Anterior cingulate cortex (tissue), 58 donors: ENCODE results near the gene POGZ.
"Not testable (repeated sequence)": the region's sequence is repeated elsewhere in the genome, so short reads cannot be mapped to it uniquely, and the experiment has no call there.

ENCODE experiments used
- DNase-seq, 58 donors: peaks; one replicate each; lab custom pipeline; 2025; lab: John Stamatoyannopoulos, UW

Gene POGZ

GRCh38 chr1:151419819-151420218, 39.5 kb downstream of the POGZ start:
- no peak for DNase-seq

GRCh38 chr1:151418081-151418480, 41.2 kb downstream of the POGZ start:
- no peak for DNase-seq

DNA sequence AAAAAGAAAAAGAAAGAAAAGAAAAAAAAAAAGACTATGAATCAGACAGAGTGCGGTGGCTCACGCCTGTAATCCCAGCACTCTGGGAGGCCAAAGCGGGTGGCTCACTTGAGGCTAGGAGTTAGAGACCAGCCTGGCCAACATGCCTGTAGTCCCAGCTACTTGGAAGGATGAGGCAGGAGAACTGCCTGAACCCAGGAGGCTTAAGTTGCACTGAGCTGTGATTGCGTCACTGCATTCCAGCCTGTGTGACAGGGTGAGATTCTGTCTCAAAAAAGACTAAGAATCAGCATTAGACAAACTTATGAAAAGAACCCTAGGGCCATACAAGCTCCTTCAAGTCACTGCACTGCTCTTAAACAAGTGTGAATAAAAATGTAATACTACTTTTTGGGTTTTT, 43.1 kb downstream of the POGZ start:
- DNase-seq, result no peak

DNA sequence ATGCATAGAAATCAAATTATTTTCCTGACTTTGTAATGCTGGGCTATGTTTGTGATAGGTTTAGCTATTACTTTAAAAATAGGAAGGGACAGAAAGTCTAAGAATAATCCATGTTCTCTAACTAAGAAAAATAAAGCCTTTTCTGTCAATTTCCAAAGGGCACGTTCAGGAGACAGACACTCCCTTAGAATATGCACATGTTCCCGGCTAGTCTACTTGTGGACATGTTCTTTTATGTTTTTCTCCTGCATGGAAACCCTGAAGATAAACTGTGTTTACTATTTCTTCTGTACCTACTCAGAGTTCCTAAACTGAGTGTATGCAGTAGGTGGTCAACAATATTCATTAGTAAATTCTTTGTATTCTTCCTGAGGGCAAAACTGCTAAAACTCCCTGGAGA, 47.4 kb downstream of the POGZ start:
- no peak for DNase-seq

GRCh38 chr1:151408891-151409290, 50.4 kb downstream of the POGZ start:
- DNase-seq, result no peak

- no peak for DNase-seq
Observed at GRCh38 chr1:151407304-151407703, 52.0 kb downstream of the POGZ start.

DNA sequence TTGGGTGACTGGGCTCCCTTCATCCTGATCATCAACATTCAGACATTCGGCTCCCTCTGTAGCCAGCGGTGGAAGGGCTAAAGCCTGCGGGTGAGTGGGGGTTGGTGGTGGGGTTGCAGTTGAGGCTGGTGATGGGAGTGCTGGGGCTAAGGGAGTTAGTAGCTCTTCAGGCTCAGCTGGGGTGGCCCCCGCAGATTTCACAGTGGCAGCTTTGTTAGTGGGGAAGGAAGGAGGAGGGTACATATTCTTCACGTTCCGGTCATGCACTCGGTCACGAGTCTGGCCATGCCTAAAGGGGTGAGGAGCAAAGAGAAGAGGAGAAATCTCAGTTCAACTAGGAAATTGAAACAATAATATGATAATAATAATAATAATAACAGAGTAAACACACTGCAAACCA, 53.1 kb downstream of the POGZ start:
- peak in 12 of 58 donors; percentile 1 to 26 (median 12) for DNase-seq

- no peak for DNase-seq
Observed at GRCh38 chr1:151405187-151405951, 53.9 kb downstream of the POGZ start.

GRCh38 chr1:151403612-151404011, 55.7 kb downstream of the POGZ start:
- no peak for DNase-seq

- DNase-seq, result no peak
Observed at GRCh38 chr1:151402764-151403163, 56.5 kb downstream of the POGZ start.

DNA sequence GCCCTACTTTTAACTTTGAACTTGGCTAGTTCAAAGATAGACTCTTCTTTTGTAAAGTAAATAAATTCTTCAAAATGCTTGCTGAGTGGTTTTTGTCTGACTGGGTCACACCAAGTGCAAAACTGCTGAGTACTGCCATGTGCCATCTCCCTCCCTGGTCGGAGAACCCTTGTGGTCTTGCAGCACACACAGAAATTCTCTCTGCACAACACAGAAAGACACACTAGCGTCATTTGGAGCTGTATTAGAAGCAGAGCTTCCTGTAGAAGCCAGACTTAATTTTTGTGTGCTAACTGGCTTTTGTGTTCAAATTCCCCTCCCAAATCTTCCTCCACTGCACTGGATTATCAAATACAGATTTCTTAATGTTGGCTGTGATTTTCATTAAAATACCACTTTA, 57.4 kb downstream of the POGZ start:
- no peak for DNase-seq

- no peak for DNase-seq
Observed at GRCh38 chr1:151401125-151401788, 58.0 kb downstream of the POGZ start.

DNA sequence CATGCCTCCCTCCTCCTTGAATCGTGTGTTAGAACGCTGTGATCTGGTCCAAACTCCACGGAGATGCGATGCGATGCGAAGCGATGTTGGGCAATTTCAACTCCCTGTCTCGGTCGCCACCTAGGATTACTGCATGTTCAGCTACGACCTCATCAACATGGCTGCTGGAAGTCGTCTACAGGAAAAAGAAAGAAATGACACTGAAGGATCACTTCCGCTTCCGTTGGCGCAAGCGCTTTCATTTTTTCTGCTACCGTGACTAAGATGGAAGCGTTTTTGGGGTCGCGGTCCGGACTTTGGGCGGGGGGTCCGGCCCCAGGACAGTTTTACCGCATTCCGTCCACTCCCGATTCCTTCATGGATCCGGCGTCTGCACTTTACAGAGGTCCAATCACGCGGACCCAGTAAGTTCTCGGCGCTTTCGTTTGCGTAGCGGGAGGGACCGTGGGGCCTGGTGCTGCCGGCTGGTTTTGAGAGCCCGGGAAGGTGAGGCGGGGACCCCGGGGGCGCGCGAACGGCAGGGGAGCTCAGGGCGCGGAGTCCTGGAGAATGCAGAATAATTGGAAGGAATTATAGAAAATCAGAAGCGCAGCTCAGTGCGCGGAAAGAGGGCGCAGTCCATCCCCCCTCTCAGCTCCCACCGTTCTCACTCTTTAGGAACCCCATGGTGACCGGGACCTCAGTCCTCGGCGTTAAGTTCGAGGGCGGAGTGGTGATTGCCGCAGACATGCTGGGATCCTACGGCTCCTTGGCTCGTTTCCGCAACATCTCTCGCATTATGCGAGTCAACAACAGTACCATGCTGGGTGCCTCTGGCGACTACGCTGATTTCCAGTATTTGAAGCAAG, 59.7 kb downstream of the POGZ start, which contains the start of gene PSMB4:
TSS of gene PSMB4 (plus strand) at position 250 of the 848 bp plus-strand sequence. CDS start at position 265, 15 bp downstream.
- DNase-seq, result peak; percentile 33 to 95 (median 82)

- not testable (repeated sequence) for DNase-seq
Observed at GRCh38 chr1:151396265-151396664, 63.0 kb downstream of the POGZ start.

GRCh38 chr1:151393583-151393982, 65.7 kb downstream of the POGZ start:
- DNase-seq, result no peak

DNA sequence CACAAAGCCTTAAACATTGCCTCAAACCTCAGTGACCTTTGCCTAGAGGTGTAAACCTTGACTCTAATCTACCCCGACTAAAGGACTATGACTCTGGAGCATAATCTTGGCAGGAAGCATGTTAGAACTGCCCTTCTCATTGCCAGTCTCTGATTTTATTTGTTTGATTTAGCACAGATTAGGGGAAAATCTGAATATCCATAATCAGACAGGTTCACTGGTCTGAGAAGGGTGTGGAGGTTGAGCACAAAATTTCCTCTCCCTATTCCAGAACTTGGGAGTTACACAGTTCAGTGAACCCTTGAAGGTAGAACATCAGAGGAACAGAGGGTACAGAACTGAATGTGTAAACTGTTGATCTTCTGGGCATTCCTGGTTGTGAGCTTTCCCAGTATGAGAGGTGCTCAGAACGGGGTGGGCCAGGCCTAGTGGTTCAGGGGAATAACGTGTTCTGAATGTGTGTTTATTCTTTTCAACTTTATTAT, 68.2 kb downstream of the POGZ start:
- no peak for DNase-seq

DNA sequence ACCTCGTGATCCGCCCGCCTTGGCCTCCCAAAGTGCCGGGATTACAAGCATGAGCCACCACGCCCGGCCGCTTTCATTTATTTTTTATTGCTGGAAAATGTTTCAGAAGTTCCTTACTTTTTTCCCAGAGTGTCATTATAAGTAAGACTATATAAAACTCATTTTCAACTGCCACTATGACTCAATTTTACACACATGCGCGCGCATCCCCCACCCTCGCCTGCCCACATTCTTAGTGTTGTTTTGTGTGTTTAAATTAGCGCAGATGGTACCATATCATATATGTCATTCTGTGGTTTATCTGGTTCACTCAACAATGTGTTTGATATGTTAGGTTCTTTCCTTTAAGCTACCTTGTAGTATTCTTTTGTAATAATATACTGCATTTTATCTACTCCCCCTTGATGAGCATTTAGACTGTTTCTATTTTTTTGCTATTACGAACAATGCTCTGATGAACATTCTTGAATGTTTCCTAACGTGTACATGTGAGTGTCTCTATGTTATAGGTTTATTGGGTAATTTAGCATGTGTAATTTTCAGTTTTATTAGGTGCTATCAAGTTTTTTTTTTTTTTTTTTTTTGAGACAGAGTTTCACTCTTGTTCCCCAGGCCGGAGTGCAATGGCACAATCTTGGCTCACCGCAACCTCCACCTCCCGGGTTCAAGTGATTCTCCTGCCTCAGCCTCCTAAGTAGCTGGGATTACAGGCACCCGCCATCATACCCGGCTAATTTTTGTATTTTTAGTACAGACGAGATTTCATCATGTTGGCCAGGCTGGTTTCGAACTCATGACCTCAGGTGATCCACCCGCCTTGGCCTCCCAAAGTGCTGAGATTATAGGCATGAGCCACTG, 68.8 kb downstream of the POGZ start:
- not testable (repeated sequence) for DNase-seq

DNA sequence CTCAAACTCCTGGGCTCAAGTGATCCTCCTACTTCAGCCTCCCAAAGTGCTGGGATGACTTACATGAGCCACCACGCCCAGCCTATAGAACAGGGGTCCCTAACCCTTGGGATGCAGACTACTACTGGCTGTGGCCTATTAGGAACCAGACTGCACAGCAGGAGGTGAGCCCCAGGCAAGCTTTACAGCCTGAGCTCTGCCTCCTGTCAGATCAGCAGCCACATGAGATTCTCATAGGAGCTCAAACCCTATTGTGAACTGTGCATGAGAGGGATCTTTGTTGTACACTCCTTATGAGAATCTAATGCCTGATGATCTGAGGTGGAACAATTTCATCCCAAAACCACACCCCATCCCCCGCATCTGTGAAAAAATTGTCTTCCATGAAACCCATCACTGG, 73.3 kb downstream of the POGZ start:
- no peak for DNase-seq

DNA sequence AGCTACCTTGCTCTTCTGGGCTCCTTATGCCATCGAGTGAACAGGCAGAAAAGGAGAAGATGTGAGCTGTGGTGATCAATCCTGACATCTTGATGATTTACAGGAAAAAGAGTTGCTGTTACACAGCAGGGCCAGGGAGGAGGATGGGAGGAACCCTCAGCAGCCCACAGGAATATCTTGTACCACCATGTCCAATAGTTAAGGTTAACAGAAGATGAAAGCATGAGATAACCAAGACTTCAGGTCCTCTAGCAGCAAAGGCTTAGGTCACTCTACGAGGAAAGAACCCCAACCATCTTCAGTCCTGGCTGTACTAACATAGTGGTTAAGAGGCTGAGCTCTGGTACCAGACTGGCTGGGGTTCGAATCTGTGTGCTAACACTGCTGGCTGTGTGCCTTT, 74.7 kb downstream of the POGZ start:
- DNase-seq, result no peak
